Measurements from ENCODE around the gene NXT1.

NXT1 gene

GRCh38 chr20:23387118-23387443 lies 36.5 kb downstream of the NXT1 start:
- no peak for DNase-seq (ENCODE audit: low read depth in 2 of 2, low spot score in 1 of 2)

GRCh38 chr20:23390091-23390774 lies 39.6 kb downstream of the NXT1 start:
- no peak for DNase-seq (ENCODE audit: low read depth in 2 of 2, low spot score in 1 of 2)

GRCh38 chr20:23391707-23392310 lies 41.2 kb downstream of the NXT1 start:
- DNase-seq (ENCODE audit: low read depth in 2 of 2, low spot score in 1 of 2): no peak

- DNase-seq (ENCODE audit: low read depth in 2 of 2, low spot score in 1 of 2): no peak
These were observed 43.6 kb downstream of the NXT1 start for GRCh38 chr20:23393996-23394775.

GRCh38 chr20:23396950-23397627 lies 46.5 kb downstream of the NXT1 start:
- DNase-seq (ENCODE audit: low read depth in 2 of 2, low spot score in 1 of 2): no peak

GRCh38 chr20:23397961-23398360 lies 47.4 kb downstream of the NXT1 start:
- no peak for DNase-seq (ENCODE audit: low read depth in 2 of 2, low spot score in 1 of 2)

- DNase-seq (ENCODE audit: low read depth in 2 of 2, low spot score in 1 of 2): no peak
These were observed 49.1 kb downstream of the NXT1 start for GRCh38 chr20:23399568-23400241.

- no peak for DNase-seq (ENCODE audit: low read depth in 2 of 2, low spot score in 1 of 2)
These were observed 50.5 kb downstream of the NXT1 start for GRCh38 chr20:23401051-23401450.

- DNase-seq (ENCODE audit: low read depth in 2 of 2, low spot score in 1 of 2): no peak
These were observed 53.2 kb downstream of the NXT1 start for GRCh38 chr20:23403751-23404150.

GRCh38 chr20:23404196-23404595 lies 53.6 kb downstream of the NXT1 start:
- DNase-seq (ENCODE audit: low read depth in 2 of 2, low spot score in 1 of 2): no peak
